GM19324 (cell line): Measurements from ENCODE around the gene GK.
"Not testable (repeated sequence)": the region's sequence is repeated elsewhere in the genome, so short reads cannot be mapped to it uniquely, and the experiment has no call there.

ENCODE experiments used
- ATAC-seq: cut with Tn5 transposase; IDR thresholded peaks from one replicate; pipeline ENCODE4 v1.9.1; 2021; ENCODE audit warnings: mild to moderate bottlenecking, moderate library complexity; ENCODE audit not compliant: unreplicated experiment, low FRiP score

Gene GK

DNA sequence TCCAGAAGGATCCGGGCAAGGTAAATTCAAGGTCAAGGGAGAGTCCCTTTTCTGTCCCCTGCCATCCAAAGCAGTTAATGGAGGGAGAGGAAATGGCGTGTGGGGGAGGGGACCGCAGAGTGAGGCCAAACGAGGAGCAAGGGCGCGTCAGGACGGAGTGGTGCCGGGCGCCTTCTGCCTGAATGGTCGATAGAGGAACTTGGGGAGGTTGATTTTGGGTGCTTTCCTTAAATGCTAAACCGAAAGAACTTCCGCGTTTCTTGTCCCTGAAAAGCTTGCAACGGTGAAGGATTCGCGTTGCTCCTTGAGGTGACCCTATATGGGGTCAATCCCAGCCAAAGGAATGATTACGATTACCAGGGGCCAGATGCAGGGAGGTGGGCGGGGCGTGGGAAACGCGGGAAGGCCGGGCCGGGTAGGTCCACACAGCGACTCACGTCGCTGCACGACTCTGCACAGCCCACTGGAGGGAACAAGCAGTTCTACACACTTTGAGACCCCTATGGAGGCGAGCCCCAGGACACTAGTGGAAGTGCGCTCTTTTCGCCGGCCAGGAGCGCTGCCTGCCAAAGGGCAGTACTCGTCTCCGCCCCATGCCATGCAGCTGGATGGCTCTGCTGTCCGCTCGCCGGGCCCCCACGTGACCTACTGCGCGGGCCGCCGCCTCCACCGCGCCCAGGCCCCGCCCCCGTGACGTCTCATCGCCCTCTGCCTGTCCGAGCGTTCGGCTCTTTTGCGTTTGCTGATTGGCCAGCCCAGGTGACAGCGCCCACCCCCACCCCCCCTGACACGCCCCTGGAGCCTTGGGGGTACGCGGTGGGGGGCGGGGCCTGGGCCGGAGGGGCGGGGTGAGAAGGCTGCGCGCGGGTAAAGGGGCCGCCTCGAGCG lies 452 bp upstream of the GK start:
- ATAC-seq = peak; percentile 94

DNA sequence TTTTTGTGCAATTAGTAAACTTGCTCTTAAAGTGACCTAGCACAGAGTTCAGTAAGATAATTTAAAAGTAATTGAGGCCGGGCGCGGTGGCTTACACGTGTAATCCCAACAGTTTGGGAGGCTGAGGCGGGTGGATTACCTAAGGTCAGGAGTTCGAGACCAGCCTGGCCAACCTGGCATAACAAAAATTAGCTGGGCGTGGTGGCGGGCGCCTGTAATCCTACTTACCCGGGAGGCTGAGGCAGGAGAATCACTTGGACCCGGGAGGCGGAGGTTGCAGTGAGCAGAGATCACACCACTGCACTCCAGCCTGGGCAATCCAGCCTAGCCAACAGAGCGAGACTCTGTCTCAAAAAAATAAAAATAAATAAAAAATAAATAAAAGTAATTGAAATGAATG lies 1.2 kb downstream of the GK start:
- ATAC-seq = not testable (repeated sequence)

DNA sequence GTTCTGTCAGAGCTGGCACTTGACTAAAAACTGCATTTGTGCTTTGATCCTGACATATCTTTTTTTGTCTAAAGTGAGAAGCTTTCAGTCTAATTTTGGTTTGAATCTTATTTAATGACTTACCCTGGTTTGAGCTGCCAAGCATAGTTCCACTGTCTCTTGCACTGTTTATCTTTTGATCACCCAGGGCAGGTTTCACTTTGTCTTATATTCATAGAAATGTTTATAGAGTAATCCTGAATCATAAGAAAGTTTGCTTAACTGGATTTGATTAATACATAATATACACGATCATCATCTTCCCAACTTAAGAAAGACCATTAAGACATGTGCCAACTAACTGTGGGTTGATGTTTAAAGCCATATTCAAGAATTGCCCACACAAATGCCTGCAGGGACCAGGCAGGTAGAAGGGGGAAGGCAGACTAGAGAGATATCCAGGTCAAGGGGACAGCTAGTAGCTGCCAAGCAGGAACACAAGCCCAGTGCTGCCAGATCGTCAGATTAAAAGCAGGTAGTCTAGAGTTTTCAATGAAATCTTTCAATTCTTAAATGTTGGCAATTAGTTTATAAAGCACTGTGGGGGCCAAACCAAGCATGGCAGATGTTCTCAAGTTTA lies 1.9 kb downstream of the GK start:
- ATAC-seq = no peak

DNA sequence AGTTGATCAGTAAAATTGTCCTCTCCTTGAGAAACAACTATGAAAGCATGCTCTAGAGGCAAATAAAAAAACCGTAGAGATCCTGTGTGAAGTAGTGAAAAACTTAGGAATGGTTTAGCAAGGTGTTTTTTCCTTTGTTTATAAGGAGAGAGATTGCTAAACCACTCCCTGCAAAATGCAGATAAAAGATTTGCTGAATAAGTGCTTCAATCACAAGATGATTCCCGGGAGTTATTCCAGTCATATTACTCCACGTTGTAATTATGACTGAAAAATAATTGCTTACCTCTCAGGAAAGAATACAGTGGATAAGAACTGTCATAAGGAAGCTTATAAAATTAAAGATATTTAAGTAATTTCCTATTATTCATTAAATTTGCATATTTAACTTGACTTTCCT lies 2.8 kb downstream of the GK start:
- ATAC-seq = no peak

DNA sequence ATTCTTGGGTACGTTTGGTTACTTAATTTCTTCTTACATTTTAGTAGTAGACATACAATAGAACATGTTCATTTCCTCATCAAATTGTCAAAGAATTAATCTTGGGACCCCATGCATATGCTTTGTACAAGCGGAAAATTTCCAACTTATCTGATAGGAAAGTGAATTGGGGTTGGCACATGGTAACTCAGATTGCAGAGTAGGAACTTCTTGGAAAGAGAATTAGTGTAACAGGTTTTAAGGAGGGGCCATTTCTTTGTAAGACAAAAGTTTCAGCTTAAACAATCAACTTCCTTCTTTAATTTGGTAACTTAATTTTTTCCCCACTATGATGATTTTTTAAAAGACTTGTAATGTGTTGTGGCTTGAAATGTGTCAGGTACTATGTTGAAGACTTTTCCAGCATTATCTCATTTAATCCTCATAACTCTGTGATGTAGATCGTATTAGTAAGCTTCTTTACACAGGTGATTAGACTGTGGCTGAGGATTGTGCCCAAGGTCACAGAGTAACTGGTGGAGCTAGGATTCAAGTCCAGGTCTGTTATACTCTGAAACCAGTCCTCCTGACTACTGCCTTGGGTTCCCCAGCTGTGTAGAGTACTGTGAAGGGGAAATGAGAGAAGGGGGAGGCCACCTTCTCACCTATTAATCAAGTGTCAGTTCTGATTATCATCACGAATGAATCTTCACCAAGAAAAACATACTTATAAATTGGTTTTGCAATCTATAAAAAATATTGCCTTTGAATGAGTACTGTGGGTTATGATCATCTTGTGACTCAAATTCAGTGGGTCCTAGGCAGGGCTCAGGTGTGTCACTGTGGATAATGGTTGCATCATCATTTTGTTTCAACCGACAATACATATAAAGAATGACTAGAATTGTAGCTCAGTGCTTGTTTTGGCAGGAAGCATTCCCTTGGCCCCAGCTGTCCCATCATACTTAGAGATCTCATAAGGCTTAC lies 4.3 kb downstream of the GK start:
- ATAC-seq = no peak

DNA sequence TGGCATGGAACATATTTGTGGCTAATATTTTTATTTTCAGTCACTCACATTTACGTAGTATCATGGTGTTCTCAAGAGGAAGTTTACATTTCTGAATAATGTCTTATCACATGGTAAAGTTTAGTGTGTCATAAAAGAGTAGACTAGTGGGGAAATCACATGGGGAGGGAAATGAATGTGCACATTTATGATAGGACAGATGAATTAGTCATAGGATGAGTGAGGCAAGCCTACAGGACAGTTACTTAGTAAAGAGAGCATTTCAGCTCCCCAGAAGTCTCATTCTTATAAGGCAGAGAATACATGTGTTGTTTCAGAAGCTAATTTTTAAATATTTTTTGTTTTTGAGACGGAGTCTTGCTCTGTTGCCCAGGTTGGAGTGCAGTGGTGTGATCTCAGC lies 6.2 kb downstream of the GK start:
- ATAC-seq = no peak

DNA sequence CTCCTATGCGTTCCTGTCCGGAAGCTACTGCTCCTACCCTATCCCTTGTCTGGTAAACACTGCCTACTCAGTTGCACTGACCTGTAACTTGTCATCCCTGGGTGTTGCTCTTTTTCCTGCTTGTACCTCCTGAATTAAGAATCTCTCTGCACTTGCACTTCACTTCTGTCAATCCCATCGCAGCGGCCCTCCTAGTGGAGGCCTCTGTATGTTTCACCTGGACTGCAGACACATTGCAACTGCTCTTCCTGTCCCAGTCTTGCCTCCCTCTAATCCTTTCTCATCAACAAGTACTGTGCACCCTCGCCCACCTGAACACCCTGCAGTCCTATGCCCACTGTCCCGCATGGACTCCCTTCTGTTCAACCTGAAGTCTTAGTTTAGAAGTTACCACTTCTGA lies 8.0 kb downstream of the GK start:
- ATAC-seq = no peak

DNA sequence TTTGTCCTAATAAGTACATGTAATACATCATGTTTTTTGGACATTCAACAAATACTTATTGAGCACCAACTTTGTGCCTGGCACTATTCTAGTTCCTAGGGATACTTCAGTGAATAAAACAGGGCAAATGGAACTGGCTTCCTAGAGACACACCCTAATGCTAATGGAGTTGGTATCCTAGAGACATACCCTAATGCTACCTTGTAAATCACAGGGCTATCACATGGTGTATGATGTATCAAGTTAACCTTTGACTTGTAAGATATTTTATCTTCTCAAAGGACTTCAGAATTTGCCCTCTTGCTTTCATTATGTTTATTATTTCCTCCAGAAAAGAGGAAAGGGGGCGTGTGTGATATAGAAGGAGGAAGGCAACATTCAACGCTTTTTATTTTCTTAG lies 10.1 kb downstream of the GK start:
- no peak for ATAC-seq

DNA sequence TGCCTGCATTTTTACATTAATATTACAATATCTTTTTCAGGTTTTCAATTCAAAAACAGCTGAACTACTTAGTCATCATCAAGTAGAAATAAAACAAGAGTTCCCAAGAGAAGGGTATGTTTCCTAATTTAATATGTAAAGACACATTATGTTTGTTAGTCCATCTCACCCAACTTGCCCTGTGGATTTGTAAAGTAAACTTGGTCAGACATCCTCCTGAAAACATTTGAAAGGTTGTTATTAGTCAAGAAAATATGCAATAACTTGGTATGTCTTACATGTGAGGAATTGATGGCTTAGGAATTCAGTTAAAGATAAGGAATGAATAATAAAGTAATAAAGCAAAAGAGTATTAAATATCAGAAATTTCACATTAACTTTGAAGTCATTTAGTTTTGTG lies 12.2 kb downstream of the GK start:
- no peak for ATAC-seq

DNA sequence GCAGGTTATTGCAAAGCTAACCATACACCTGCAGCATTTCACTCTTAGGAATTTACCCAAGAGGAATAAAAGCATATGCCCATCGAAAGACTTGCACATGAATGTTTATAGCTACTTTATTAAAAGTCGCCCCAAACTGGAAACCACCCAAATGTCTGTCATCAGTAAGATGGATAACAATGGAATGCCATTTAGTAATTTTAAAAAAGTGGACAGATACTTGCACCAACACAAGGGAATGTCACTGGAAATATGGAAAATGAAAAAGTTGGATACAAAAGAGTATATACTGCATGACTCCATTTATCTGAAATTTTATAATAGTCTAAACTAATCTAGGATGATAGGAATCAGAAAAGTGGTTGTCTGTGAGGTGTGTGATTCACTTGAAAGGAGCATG lies 12.9 kb downstream of the GK start:
- no peak for ATAC-seq

DNA sequence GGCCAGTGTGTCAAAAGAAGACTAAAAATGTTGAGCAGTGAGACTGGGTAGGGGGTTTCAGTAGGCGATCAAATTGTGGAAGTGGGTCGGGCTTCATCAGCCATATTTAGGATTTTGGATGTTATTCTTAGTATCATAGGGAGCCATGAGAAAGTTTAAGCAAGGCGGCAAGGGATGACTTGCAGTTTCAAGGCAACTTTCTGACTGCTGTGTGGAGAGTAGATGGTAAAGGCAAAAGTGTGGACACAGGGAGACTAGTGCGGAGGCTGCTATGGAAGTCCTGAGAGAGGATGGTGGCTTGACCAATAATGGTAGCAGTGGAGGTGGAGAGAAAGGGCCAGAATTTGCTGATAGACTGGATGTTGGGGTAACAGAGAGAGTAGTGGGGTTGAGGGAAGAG lies 15.4 kb downstream of the GK start:
- ATAC-seq = no peak

DNA sequence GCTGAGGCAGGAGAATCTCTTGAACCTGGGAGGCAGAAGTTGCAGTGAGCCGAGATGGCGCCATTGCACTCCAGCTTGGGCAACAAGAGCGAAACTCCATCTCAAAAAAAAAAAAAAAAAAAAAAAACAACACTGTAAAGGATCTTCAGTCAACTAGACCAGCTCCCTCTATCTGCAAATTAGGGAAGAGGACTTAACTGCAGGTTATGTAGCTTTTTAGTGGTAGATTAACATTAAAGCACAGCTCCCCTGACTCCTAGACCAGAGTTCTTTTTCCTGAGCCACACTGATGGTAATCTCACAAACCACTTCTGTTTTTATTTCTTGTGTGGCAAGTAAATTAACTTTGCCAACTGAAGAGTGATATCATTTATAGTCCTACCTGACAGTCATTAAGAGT lies 18.0 kb downstream of the GK start:
- not testable (repeated sequence) for ATAC-seq

DNA sequence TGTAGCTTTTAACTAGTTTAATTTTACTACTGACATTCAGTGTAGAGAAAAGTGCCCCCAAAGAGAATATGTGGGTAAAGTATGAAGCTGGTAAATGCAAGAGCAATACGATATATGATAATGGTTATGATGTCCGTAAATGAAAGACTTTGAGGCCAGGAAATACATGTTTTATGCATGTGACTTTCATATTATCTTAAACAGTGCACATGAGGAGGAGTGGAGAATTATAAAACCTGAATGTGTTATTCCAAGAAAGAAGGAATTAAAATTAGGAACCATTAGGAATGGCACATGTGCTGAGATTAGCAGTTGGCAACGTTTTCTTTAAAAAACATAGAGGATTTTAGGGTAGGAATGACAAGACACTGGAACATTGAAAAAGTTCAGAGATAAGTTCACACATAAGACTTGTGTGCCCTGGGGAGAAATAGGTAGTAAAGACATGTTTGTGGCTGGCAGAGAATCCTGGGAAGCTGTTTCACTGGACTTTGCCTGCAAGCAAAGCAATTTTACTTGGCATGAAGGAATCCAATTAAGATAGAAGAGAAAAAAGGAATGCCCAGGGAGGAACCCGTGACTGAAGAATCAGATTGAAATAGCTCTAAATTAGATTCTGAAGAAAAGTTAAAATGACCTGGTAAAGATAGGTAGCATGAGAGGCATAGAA lies 20.0 kb downstream of the GK start:
- ATAC-seq = no peak

DNA sequence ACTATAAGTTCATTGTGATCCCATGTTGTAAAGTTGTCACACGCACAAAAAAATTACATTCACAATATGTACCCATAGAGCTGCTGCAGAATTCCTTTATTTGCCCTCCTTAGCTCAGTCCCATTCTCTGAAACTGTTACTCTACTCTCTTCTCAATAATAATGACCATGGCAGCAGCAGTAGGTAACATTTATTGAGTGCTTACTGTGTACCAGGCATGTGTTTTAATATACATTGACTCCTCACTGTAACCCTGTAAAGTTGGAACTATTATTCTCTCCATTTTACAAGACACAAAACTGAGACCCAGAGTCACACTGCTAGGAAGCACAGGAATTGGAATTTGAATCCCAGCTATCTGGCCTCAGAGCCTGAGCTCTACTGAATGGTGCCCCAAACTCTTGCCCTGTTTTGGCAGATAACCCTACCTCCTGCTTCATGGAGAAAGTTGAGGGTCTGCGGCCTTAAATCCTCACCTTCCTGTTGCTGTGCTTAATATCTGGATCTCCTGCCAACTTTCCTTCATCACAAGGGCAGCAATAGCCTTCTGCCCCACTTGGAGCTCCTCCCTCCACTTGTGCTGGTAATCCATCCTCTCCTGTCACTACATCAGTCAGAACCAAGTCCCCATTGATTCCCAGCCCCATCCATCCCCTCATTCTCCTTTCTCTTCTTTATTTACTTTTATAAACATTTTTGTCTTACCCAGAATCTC lies 20.8 kb downstream of the GK start:
- no peak for ATAC-seq

DNA sequence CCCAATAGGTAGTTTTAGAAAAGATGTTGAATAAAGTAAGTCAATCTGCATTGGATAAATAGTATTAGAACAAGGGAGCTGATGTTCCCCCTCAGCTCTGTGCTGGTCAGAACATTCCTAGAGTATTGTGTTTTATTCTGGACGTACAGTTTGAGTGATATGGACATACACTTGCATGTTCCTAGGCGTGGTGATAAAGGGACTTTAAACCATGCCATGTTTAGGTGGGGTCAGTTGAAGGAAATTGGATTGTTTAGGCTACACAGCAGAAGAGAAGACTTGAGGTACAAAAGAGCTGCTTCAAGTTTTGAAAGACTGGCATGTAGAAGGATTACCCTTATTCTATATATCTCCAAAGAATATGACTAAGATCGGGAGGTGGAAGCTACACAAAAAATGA lies 21.6 kb downstream of the GK start:
- ATAC-seq = no peak

DNA sequence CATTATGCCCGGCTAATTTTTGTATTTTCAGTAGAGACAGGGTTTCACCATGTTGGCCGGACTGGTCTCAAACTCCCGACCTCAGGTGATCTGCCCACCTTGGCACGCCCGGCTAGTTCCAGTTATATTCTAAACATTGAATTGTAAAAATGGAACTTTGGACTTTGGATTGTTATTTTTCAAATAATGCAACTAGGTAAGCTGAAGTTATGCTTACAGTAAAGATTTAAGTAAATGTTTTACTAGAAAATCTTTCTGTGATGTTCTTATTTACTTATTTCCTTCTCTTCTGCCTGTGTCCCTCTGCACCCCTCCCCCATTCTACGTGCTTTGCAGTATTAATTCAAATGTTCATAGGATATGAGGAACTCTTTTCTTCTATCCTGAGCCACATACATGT lies 26.1 kb downstream of the GK start:
- no peak for ATAC-seq

DNA sequence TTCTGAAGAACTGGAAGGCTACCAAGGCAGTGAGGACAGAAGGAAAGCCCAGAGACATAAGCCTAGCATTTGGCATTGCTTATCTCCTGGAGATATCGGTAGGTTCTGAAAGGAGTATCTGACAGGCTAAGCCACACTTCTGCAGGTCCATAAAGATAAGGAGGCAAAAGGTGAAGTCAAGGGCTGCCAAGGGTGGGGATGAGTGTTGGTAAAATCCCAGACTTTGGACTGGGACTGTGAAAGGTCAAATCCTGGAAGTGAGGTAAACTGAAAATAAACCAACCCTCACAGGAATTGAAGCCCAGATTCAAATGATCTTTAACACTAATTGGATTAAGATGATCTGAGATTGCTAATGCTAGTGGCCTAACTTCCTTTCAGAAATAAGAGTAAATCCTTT lies 27.4 kb downstream of the GK start:
- no peak for ATAC-seq

DNA sequence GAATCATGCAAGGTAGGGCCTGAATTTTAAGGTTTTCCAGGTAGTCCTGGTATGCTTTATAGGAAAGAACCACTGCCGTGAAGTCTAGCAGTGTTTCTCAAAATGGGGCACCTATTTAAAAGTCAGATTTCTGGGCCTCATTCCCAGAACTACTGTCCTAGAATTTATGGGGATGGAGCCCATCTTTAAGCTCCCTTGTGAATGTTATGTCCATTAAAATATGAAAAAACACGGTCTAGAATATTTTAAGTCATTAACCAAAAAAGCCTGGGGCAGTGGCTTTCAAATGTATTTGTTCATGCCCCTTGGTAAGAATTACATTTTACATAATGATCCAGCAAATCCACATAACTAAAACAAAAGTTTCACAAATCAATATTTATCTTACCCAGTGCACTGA lies 35.4 kb downstream of the GK start:
- no peak for ATAC-seq

DNA sequence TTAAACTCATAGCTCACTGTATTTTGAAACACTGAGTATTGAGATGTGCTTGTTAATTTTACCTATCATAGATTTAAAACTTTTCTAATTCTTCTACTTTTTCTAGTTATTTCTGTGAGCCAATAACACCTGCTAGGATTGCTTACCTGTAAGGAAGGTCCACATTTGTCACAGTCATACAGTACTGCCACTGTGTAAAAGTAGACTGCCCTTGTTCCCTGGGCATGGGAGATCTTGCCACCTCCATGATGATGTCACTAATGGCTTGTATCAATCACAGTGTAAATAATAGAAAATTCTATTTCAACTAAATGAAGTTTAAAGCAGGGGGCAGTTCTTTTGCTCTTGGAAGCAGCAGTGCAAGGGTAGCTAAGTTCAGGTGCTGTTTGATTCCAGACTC lies 35.9 kb downstream of the GK start:
- ATAC-seq = no peak

DNA sequence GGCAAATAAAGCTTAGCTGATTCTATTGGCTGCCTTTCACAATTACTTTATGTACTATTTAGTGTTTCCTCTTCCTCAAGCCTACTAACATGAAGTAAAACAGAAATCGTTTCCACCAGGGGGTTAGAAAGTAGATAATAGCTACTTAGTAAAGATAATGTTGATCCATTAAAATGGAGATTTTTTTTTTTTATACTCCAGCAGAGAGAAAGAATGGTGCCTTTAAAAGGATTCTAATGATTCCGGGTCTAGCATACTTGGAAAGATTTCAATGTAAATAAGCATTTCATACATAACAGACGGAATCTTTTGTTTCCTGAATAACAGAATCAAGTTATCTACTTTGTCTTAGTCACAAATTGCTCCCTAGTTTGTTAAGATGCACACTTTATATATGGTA lies 37.1 kb downstream of the GK start:
- ATAC-seq = no peak
